ENCODE data around the gene SLC10A7.

GRCh38 chr4:146456681-146457080, 65.1 kb downstream of the SLC10A7 start:
- no peak for TF ChIP-seq SMC3 (IDR thresholded peaks at IDR 0.05; ENCODE audit: low read depth, low read length)
- TF ChIP-seq CTCF (conservative IDR thresholded peaks at IDR 0.05; ENCODE audit: low read depth, low read length) = no peak
- no peak for TF ChIP-seq MXI1 (IDR thresholded peaks at IDR 0.05; ENCODE audit: borderline replicate concordance, low read depth, low read length)
- no peak for TF ChIP-seq MAZ (IDR thresholded peaks at IDR 0.05; ENCODE audit: borderline replicate concordance, low read depth, low read length)
- no peak for TF ChIP-seq BHLHE40 (IDR thresholded peaks at IDR 0.05; ENCODE audit: low read depth, low read length)
- no peak for TF ChIP-seq POLR2A (IDR thresholded peaks at IDR 0.05; ENCODE audit: low read depth, low read length)
- no peak for TF ChIP-seq CEBPB (IDR thresholded peaks at IDR 0.05; ENCODE audit: low read depth, low read length)
- TF ChIP-seq, protein P1, sequence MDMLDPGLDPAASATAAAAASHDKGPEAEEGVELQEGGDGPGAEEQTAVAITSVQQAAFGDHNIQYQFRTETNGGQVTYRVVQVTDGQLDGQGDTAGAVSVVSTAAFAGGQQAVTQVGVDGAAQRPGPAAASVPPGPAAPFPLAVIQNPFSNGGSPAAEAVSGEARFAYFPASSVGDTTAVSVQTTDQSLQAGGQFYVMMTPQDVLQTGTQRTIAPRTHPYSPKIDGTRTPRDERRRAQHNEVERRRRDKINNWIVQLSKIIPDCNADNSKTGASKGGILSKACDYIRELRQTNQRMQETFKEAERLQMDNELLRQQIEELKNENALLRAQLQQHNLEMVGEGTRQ (IDR thresholded peaks at IDR 0.05; ENCODE audit: low read depth, low read length) = no peak
- TF ChIP-seq CHD1 (IDR thresholded peaks at IDR 0.05; ENCODE audit: low read depth, low read length) = no peak
- no peak for TF ChIP-seq MAFK (IDR thresholded peaks at IDR 0.05; ENCODE audit: low read depth, low read length)
- TF ChIP-seq RAD21 (IDR thresholded peaks at IDR 0.05; ENCODE audit: low read length) = no peak
- TF ChIP-seq RCOR1 (IDR thresholded peaks at IDR 0.05; ENCODE audit: insufficient replicate concordance, low read length) = no peak
- no peak for TF ChIP-seq NFE2L2 (IDR thresholded peaks at IDR 0.05; ENCODE audit: low read depth, low read length)
- no peak for TF ChIP-seq FOS (IDR thresholded peaks at IDR 0.05; ENCODE audit: low read depth, low read length)
